ENCODE data around the gene GREB1.

GREB1 gene

GRCh38 chr2:11581124-11581796 lies 47.4 kb downstream of the GREB1 start:
- no peak for TF ChIP-seq CTCF (conservative IDR thresholded peaks at IDR 0.05; ENCODE audit: control insufficient read depth, insufficient read depth, low read depth, low read length)
- peak; percentile 68 for DNase-seq (ENCODE audit: low read depth)
- H3K4me3 ChIP-seq (ENCODE audit: control insufficient read depth, low read depth, low read length), result no peak overlapping the region

GRCh38 chr2:11581797-11582611 lies 48.2 kb downstream of the GREB1 start:
- no peak overlapping the region for H3K4me3 ChIP-seq (ENCODE audit: control insufficient read depth, low read depth, low read length)
- DNase-seq (ENCODE audit: low read depth), result no peak
- no peak for TF ChIP-seq CTCF (conservative IDR thresholded peaks at IDR 0.05; ENCODE audit: control insufficient read depth, insufficient read depth, low read depth, low read length)

- TF ChIP-seq CTCF (conservative IDR thresholded peaks at IDR 0.05; ENCODE audit: control insufficient read depth, insufficient read depth, low read depth, low read length), result no peak
- no peak overlapping the region for H3K4me3 ChIP-seq (ENCODE audit: control insufficient read depth, low read depth, low read length)
- DNase-seq (ENCODE audit: low read depth), result no peak
Measured at GRCh38 chr2:11582612-11582861, 48.7 kb downstream of the GREB1 start.

GRCh38 chr2:11582862-11583752 lies 49.3 kb downstream of the GREB1 start:
- H3K4me3 ChIP-seq (ENCODE audit: control insufficient read depth, low read depth, low read length), result no peak overlapping the region
- peak; percentile 83 for TF ChIP-seq CTCF (conservative IDR thresholded peaks at IDR 0.05; ENCODE audit: control insufficient read depth, insufficient read depth, low read depth, low read length)
- DNase-seq (ENCODE audit: low read depth), result peak; percentile 71

- H3K4me3 ChIP-seq (ENCODE audit: control insufficient read depth, low read depth, low read length), result no peak overlapping the region
- peak; percentile 98 for DNase-seq (ENCODE audit: low read depth)
- TF ChIP-seq CTCF (conservative IDR thresholded peaks at IDR 0.05; ENCODE audit: control insufficient read depth, insufficient read depth, low read depth, low read length), result peak; percentile 97
Measured at GRCh38 chr2:11583840-11584524, 50.1 kb downstream of the GREB1 start.

- DNase-seq (ENCODE audit: low read depth), result no peak
- H3K4me3 ChIP-seq (ENCODE audit: control insufficient read depth, low read depth, low read length), result no peak overlapping the region
- no peak for TF ChIP-seq CTCF (conservative IDR thresholded peaks at IDR 0.05; ENCODE audit: control insufficient read depth, insufficient read depth, low read depth, low read length)
Measured at GRCh38 chr2:11584525-11585056, 50.7 kb downstream of the GREB1 start.
